HEK293 (cell line): ENCODE data around the gene CLSTN1.

Experiments used
- BCL11A ChIP-seq: fragments of 450-650 bp; formaldehyde crosslinking; IDR thresholded peaks from 2 replicates; pipeline ENCODE4 v1.5.1; 2016; ENCODE audit warnings: low read depth, missing biosample characterization, missing genetic modification characterization
- GFI1B ChIP-seq: fragments of 450-650 bp; formaldehyde crosslinking; IDR thresholded peaks from 2 replicates; pipeline ENCODE4 v1.5.1; 2016; ENCODE audit warnings: missing biosample characterization, missing genetic modification characterization
- GLIS1 ChIP-seq: fragments of 450-650 bp; formaldehyde crosslinking; IDR thresholded peaks from 2 replicates; pipeline ENCODE4 v1.5.1; 2016; ENCODE audit warnings: missing biosample characterization, missing genetic modification characterization
- GLIS2 ChIP-seq: fragments of 450-650 bp; formaldehyde crosslinking; IDR thresholded peaks from 2 replicates; pipeline ENCODE4 v1.5.1; 2016; ENCODE audit warnings: missing biosample characterization, missing genetic modification characterization
- MEIS1 ChIP-seq: sonication (generic); formaldehyde crosslinking; IDR thresholded peaks from 2 replicates; pipeline ENCODE4 v1.8.1; 2022; ENCODE audit warnings: missing genetic modification reagents, mild to moderate bottlenecking, borderline replicate concordance
- MZF1 ChIP-seq: fragments of 450-650 bp; formaldehyde crosslinking; IDR thresholded peaks from 2 replicates; pipeline ENCODE4 v1.5.1; 2017; ENCODE audit warnings: missing biosample characterization, missing genetic modification characterization, borderline replicate concordance
- OSR2 ChIP-seq: fragments of 450-650 bp; formaldehyde crosslinking; IDR thresholded peaks from 2 replicates; pipeline ENCODE4 v1.5.1; 2016; ENCODE audit warnings: missing biosample characterization, missing genetic modification characterization
- SP2 ChIP-seq: fragments of 450-650 bp; formaldehyde crosslinking; IDR thresholded peaks from 2 replicates; pipeline ENCODE4 v1.5.1; 2016; ENCODE audit warnings: missing biosample characterization, missing genetic modification characterization
- SP3 ChIP-seq: fragments of 450-650 bp; formaldehyde crosslinking; IDR thresholded peaks from 2 replicates; pipeline ENCODE4 v1.5.1; 2016; ENCODE audit warnings: missing biosample characterization, missing genetic modification characterization
- TCF7L2 ChIP-seq: IDR thresholded peaks from 2 replicates; pipeline ENCODE4 v1.6.1; 2011; ENCODE audit warnings: low read depth, mild to moderate bottlenecking, inconsistent platforms, low read length, moderate library complexity, borderline replicate concordance
- ZNF10 ChIP-seq: fragments of 450-650 bp; formaldehyde crosslinking; IDR thresholded peaks from 2 replicates; pipeline ENCODE4 v1.5.1; 2017; ENCODE audit warnings: missing biosample characterization, missing genetic modification characterization
- ZNF112 ChIP-seq: fragments of 450-650 bp; formaldehyde crosslinking; IDR thresholded peaks from 2 replicates; pipeline ENCODE4 v1.5.0; 2017; ENCODE audit warnings: missing biosample characterization, missing genetic modification characterization
- ZNF19 ChIP-seq: fragments of 450-650 bp; formaldehyde crosslinking; IDR thresholded peaks from 2 replicates; pipeline ENCODE4; 2016; ENCODE audit warnings: missing biosample characterization, missing genetic modification characterization, low read depth
- ZNF239 ChIP-seq: fragments of 450-650 bp; formaldehyde crosslinking; IDR thresholded peaks from 2 replicates; pipeline ENCODE4 v1.5.1; 2016; ENCODE audit warnings: missing biosample characterization, missing genetic modification characterization
- ZNF248 ChIP-seq: fragments of 450-650 bp; formaldehyde crosslinking; IDR thresholded peaks from 2 replicates; pipeline ENCODE4 v1.5.1; 2017; ENCODE audit warnings: missing biosample characterization, missing genetic modification characterization
- ZNF292 ChIP-seq: fragments of 450-650 bp; formaldehyde crosslinking; IDR thresholded peaks from 2 replicates; pipeline ENCODE4 v1.5.1; 2016; ENCODE audit warnings: low read depth, missing biosample characterization, missing genetic modification characterization, borderline replicate concordance
- ZNF335 ChIP-seq: fragments of 450-650 bp; formaldehyde crosslinking; conservative IDR thresholded peaks from 2 replicates; pipeline ENCODE4 v1.5.1; 2016; ENCODE audit warnings: missing biosample characterization, missing genetic modification characterization
- ZNF350 ChIP-seq: fragments of 450-650 bp; formaldehyde crosslinking; IDR thresholded peaks from 2 replicates; pipeline ENCODE4 v1.5.0; 2017; ENCODE audit warnings: missing biosample characterization, mild to moderate bottlenecking, missing genetic modification characterization
- ZNF391 ChIP-seq: fragments of 450-650 bp; formaldehyde crosslinking; IDR thresholded peaks from 2 replicates; pipeline ENCODE4 v1.5.1; 2016; ENCODE audit warnings: low read depth, missing biosample characterization, missing genetic modification characterization, borderline replicate concordance
- ZNF501 ChIP-seq: fragments of 450-650 bp; formaldehyde crosslinking; IDR thresholded peaks from 2 replicates; pipeline ENCODE4 v1.5.1; 2016; ENCODE audit warnings: missing biosample characterization, missing genetic modification characterization
- ZNF529 ChIP-seq: fragments of 450-650 bp; formaldehyde crosslinking; IDR thresholded peaks from 2 replicates; pipeline ENCODE4 v1.5.1; 2017; ENCODE audit warnings: missing genetic modification characterization, missing biosample characterization; ENCODE audit not compliant: insufficient replicate concordance
- ZNF530 ChIP-seq: fragments of 450-650 bp; formaldehyde crosslinking; IDR thresholded peaks from 2 replicates; pipeline ENCODE4 v1.5.1; 2016; ENCODE audit warnings: low read depth, missing biosample characterization, missing genetic modification characterization
- ZNF548 ChIP-seq: fragments of 450-650 bp; formaldehyde crosslinking; IDR thresholded peaks from 2 replicates; pipeline ENCODE4 v1.5.1; 2016; ENCODE audit warnings: missing biosample characterization, missing genetic modification characterization
- ZNF555 ChIP-seq: fragments of 450-650 bp; formaldehyde crosslinking; conservative IDR thresholded peaks from 2 replicates; pipeline ENCODE4 v1.5.1; 2017; ENCODE audit warnings: missing biosample characterization, mild to moderate bottlenecking, missing genetic modification characterization, inconsistent platforms
- ZNF585B ChIP-seq: fragments of 450-650 bp; formaldehyde crosslinking; IDR thresholded peaks from 2 replicates; pipeline ENCODE4 v1.5.1; 2016; ENCODE audit warnings: missing biosample characterization, missing genetic modification characterization
- ZNF610 ChIP-seq: fragments of 450-650 bp; formaldehyde crosslinking; IDR thresholded peaks from 2 replicates; pipeline ENCODE4 v1.5.1; 2016; ENCODE audit warnings: missing biosample characterization, missing genetic modification characterization, borderline replicate concordance
- ZNF629 ChIP-seq: fragments of 450-650 bp; formaldehyde crosslinking; IDR thresholded peaks from 2 replicates; pipeline ENCODE4 v1.5.1; 2017; ENCODE audit warnings: missing biosample characterization, missing genetic modification characterization
- ZNF76 ChIP-seq: fragments of 450-650 bp; formaldehyde crosslinking; IDR thresholded peaks from 2 replicates; pipeline ENCODE4; 2016; ENCODE audit warnings: low read depth, missing biosample characterization, missing genetic modification characterization, borderline replicate concordance
- ZNF843 ChIP-seq: fragments of 450-650 bp; formaldehyde crosslinking; IDR thresholded peaks from 2 replicates; pipeline ENCODE4 v1.5.1; 2016; ENCODE audit warnings: missing biosample characterization, missing genetic modification characterization
- ZSCAN5A ChIP-seq: fragments of 450-650 bp; formaldehyde crosslinking; IDR thresholded peaks from 2 replicates; pipeline ENCODE4 v1.5.1; 2016; ENCODE audit warnings: missing biosample characterization, missing genetic modification characterization
- TF ChIP-seq, protein P1 (sequence below): fragments of 450-650 bp; formaldehyde crosslinking; IDR thresholded peaks from 2 replicates; pipeline ENCODE4 v1.5.1; 2016; ENCODE audit warnings: missing biosample characterization, missing genetic modification characterization, borderline replicate concordance
- TF ChIP-seq, protein P2 (sequence below): fragments of 450-650 bp; formaldehyde crosslinking; IDR thresholded peaks from 2 replicates; pipeline ENCODE4 v1.5.1; 2016; ENCODE audit warnings: missing biosample characterization, missing genetic modification characterization, borderline replicate concordance

Gene CLSTN1

DNA sequence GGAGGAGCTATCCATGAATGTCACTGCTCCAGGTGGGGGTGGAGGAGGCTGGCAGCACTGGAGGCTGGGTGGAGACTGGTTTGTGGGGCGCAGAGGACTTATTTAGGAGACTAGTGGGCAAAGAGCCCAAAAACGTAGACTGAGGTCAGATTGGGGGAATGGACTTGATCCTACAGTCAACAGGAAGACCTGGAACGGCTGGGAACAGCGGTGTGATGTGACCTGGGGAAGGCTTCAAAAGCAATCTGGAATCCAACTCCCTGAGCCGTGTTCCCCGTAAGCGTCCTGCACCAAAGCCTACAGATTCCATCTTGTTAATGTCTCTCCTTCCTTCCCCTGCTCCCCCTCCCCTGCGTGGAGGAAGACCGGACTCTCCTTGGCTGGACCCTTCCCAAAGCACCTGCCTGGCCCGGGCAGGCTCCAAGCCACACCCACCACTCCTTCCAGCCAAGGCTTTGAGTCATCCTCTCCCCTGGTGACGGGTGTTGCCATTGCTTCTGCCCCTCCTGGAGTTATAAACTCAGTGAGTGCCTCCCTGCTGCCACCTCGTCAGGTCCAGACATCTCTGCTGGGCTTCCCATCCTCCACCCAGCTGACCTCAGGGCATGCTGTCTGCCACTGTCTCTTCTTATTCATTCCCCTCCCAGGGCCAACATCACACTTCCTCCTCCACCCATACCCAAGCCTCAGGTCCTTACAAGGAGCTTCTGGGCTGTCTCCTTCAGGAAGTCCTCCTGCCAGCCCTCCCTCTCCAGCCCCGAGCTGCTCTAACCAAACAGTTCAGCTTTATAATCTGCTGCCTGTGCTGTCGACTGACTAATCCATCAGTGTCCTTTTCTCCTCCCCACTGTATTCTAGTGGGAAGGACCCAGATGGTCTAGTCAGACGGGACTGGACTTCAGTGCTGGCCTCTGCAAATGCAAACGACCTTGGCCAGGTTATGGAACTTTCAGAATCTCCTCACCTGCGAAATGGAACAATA lies 1.6 kb upstream of the CLSTN1 start (continued):
- TF ChIP-seq, protein P1, sequence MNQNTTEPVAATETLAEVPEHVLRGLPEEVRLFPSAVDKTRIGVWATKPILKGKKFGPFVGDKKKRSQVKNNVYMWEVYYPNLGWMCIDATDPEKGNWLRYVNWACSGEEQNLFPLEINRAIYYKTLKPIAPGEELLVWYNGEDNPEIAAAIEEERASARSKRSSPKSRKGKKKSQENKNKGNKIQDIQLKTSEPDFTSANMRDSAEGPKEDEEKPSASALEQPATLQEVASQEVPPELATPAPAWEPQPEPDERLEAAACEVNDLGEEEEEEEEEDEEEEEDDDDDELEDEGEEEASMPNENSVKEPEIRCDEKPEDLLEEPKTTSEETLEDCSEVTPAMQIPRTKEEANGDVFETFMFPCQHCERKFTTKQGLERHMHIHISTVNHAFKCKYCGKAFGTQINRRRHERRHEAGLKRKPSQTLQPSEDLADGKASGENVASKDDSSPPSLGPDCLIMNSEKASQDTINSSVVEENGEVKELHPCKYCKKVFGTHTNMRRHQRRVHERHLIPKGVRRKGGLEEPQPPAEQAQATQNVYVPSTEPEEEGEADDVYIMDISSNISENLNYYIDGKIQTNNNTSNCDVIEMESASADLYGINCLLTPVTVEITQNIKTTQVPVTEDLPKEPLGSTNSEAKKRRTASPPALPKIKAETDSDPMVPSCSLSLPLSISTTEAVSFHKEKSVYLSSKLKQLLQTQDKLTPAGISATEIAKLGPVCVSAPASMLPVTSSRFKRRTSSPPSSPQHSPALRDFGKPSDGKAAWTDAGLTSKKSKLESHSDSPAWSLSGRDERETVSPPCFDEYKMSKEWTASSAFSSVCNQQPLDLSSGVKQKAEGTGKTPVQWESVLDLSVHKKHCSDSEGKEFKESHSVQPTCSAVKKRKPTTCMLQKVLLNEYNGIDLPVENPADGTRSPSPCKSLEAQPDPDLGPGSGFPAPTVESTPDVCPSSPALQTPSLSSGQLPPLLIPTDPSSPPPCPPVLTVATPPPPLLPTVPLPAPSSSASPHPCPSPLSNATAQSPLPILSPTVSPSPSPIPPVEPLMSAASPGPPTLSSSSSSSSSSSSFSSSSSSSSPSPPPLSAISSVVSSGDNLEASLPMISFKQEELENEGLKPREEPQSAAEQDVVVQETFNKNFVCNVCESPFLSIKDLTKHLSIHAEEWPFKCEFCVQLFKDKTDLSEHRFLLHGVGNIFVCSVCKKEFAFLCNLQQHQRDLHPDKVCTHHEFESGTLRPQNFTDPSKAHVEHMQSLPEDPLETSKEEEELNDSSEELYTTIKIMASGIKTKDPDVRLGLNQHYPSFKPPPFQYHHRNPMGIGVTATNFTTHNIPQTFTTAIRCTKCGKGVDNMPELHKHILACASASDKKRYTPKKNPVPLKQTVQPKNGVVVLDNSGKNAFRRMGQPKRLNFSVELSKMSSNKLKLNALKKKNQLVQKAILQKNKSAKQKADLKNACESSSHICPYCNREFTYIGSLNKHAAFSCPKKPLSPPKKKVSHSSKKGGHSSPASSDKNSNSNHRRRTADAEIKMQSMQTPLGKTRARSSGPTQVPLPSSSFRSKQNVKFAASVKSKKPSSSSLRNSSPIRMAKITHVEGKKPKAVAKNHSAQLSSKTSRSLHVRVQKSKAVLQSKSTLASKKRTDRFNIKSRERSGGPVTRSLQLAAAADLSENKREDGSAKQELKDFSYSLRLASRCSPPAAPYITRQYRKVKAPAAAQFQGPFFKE (tag by site-specific recombination): peak; percentile 39; the same call in 1 of the 2 replicates
- TF ChIP-seq ZNF629 (peak; percentile 59; the same call in 1 of the 2 replicates), ZNF530 (no peak), ZSCAN5A (tag by site-specific recombination) (0 out of 2 replicates have a peak, but pooled peaks have one; percentile 22), ZNF10 (tag by site-specific recombination) (peak; percentile 9; the same call in 1 of the 2 replicates), ZNF548 (no peak), TCF7L2 (no peak), ZNF239 (no peak), OSR2 (tag by site-specific recombination) (peak; percentile 99), MEIS1 (no peak), SP2 (peak; percentile 33), GFI1B (tag by site-specific recombination) (no peak), ZNF350 (tag by site-specific recombination) (no peak), BCL11A (tag by site-specific recombination) (no peak; the same call in 1 of the 2 replicates), ZNF391 (tag by site-specific recombination) (no peak; the same call in 1 of the 2 replicates), ZNF529 (tag by site-specific recombination) (no peak), GLIS2 (tag by site-specific recombination) (peak; percentile 93), GLIS1 (peak; percentile 99), ZNF501 (tag by site-specific recombination) (no peak), ZNF76 (tag by site-specific recombination) (peak; percentile 79), ZNF335 (tag by site-specific recombination) (peak; percentile 85), ZNF610 (tag by site-specific recombination) (no peak), ZNF843 (no peak), ZNF555 (tag by site-specific recombination) (no peak), SP3 (tag by site-specific recombination) (peak; percentile 60), ZNF585B (tag by site-specific recombination) (no peak), ZNF19 (no peak), ZNF292 (tag by site-specific recombination) (no peak), MZF1 (tag by site-specific recombination) (no peak), ZNF112 (tag by site-specific recombination) (no peak), ZNF248 (tag by site-specific recombination) (no peak)
- TF ChIP-seq, protein P2, sequence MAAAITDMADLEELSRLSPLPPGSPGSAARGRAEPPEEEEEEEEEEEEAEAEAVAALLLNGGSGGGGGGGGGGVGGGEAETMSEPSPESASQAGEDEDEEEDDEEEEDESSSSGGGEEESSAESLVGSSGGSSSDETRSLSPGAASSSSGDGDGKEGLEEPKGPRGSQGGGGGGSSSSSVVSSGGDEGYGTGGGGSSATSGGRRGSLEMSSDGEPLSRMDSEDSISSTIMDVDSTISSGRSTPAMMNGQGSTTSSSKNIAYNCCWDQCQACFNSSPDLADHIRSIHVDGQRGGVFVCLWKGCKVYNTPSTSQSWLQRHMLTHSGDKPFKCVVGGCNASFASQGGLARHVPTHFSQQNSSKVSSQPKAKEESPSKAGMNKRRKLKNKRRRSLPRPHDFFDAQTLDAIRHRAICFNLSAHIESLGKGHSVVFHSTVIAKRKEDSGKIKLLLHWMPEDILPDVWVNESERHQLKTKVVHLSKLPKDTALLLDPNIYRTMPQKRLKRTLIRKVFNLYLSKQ (tag by site-specific recombination): no peak
